Measurements from ENCODE around the gene CKAP5. TPM values are rescaled to one million over a fixed set of nuclear protein-coding genes. Genes with fewer than 3 reads are reported as not detected.

CKAP5 gene
- total RNA-seq, 4 donors from 2014 or later, result 18.2 to 36.9 (median 29.7) TPM

- 63 to 73% methylated on average over 5 of the region's 5 CpGs for WGBS, 2 donors
- no peak overlapping the region for H3K27ac ChIP-seq
- intact Hi-C loops (cut with DNase I), result no loop called here
- peaks cover 0 to 19% (median 4%) of the 10 kb centered on the region in 3 donors for H3K36me3 ChIP-seq
- no peak overlapping the region for H3K4me3 ChIP-seq
- no peaks in the 10 kb centered on the region for H3K4me1 ChIP-seq
- TF ChIP-seq POLR2A (IDR thresholded peaks at IDR 0.05), result no peak
- TF ChIP-seq CTCF (IDR thresholded peaks at IDR 0.05), result no peak
- H3K27me3 ChIP-seq, result no peaks in the 10 kb centered on the region
- H3K9me3 ChIP-seq, result no peaks in the 10 kb centered on the region
- DNase-seq, result no peak
These were observed 109.5 kb downstream of the CKAP5 start for GRCh38 chr11:46736615-46737014.

GRCh38 chr11:46736146-46736545 lies 109.9 kb downstream of the CKAP5 start:
- TF ChIP-seq POLR2A (IDR thresholded peaks at IDR 0.05) (no peak), CTCF (IDR thresholded peaks at IDR 0.05) (no peak)
- WGBS, 2 donors, result 83 to 90% methylated on average over 7 of the region's 7 CpGs
- Histone ChIP-seq H3K9me3 (no peaks in the 10 kb centered on the region), H3K4me3 (no peak overlapping the region), H3K27ac (no peak overlapping the region), H3K27me3 (no peaks in the 10 kb centered on the region), H3K4me1 (no peaks in the 10 kb centered on the region), H3K36me3 (peaks cover 0 to 14% (median 0%) of the 10 kb centered on the region in 3 donors)
- no peak for DNase-seq
- intact Hi-C loops (cut with DNase I), result no loop called here

GRCh38 chr11:46733234-46733633 lies 112.8 kb downstream of the CKAP5 start:
- H3K4me3 ChIP-seq, result no peak overlapping the region
- 70 to 86% methylated on average over 1 of the region's 1 CpG for WGBS, 2 donors
- H3K27me3 ChIP-seq, result no peaks in the 10 kb centered on the region
- no peaks in the 10 kb centered on the region for H3K36me3 ChIP-seq
- TF ChIP-seq CTCF (IDR thresholded peaks at IDR 0.05), result no peak
- TF ChIP-seq POLR2A (IDR thresholded peaks at IDR 0.05), result no peak
- H3K9me3 ChIP-seq, result no peaks in the 10 kb centered on the region
- intact Hi-C loops (cut with DNase I), result no loop called here
- peaks cover 0 to 10% (median 0%) of the 10 kb centered on the region in 3 donors for H3K4me1 ChIP-seq
- no peak overlapping the region for H3K27ac ChIP-seq
- DNase-seq, result no peak

- TF ChIP-seq POLR2A (IDR thresholded peaks at IDR 0.05) (no peak), CTCF (IDR thresholded peaks at IDR 0.05) (no peak)
- Histone ChIP-seq H3K27me3 (no peaks in the 10 kb centered on the region), H3K36me3 (no peaks in the 10 kb centered on the region), H3K4me1 (peaks cover 0 to 10% (median 0%) of the 10 kb centered on the region in 3 donors), H3K9me3 (no peaks in the 10 kb centered on the region), H3K27ac (no peak overlapping the region), H3K4me3 (no peak overlapping the region)
- intact Hi-C loops (cut with DNase I), result no loop called here
- 86 to 91% methylated on average over 4 of the region's 4 CpGs for WGBS, 2 donors
- no peak for DNase-seq
These were observed 114.5 kb downstream of the CKAP5 start for GRCh38 chr11:46731545-46731944.

GRCh38 chr11:46729110-46730027 lies 116.7 kb downstream of the CKAP5 start:
- intact Hi-C loops (cut with DNase I), result no loop called here
- WGBS, 2 donors, result 56 to 57% methylated on average over 7 to 11 of the region's 24 CpGs
- no peak for DNase-seq
- Histone ChIP-seq H3K4me3 (no peak overlapping the region), H3K27me3 (no peaks in the 10 kb centered on the region), H3K4me1 (peaks cover 0 to 10% (median 0%) of the 10 kb centered on the region in 3 donors), H3K9me3 (no peaks in the 10 kb centered on the region), H3K36me3 (no peaks in the 10 kb centered on the region), H3K27ac (no peak overlapping the region)
- no peak for TF ChIP-seq POLR2A (IDR thresholded peaks at IDR 0.05)
- no peak for TF ChIP-seq CTCF (IDR thresholded peaks at IDR 0.05)
